WTC11 (cell line): Measurements from ENCODE around the gene NDUFB10. TPM values are rescaled to one million over a fixed set of nuclear protein-coding genes. Genes with fewer than 3 reads are reported as not detected.

Source experiments
- ATAC-seq: fragments of 200-7000 bp; cut with Tn5 transposase; 2 replicates; pipeline ENCODE4 v1.10.0; 2021; ENCODE audit warnings: mild to moderate bottlenecking, moderate library complexity
- CTCF ChIA-PET: fragments of 300-600 bp; sonication (Branson Sonifier 250); formaldehyde crosslinking; loops from one replicate; lab custom pipeline; 2021; ENCODE audit warnings: antibody characterized with exemption; lab: Charles Lee
- POLR2A ChIA-PET: fragments of 350-600 bp; sonication (Branson Sonifier 250); formaldehyde crosslinking; loops from one replicate; lab custom pipeline; 2021; ENCODE audit warnings: antibody characterized with exemption; lab: Charles Lee
- DNase-seq: peaks from one replicate; pipeline ENCODE4 v3.0.0; 2021; ENCODE audit warnings: low spot score
- H3K27ac Mint-ChIP-seq: 2 replicates; pipeline ENCODE4 v1.8.0; 2021; ENCODE audit warnings: mixed read lengths
- H3K27me3 Mint-ChIP-seq: 2 replicates; pipeline ENCODE4 v1.8.0; 2021; ENCODE audit warnings: low read depth, mild to moderate bottlenecking, moderate library complexity, mixed read lengths
- H3K36me3 Mint-ChIP-seq: 2 replicates; pipeline ENCODE4 v1.8.0; 2021; ENCODE audit warnings: mixed read lengths
- H3K4me1 Mint-ChIP-seq: 2 replicates; pipeline ENCODE4 v1.8.0; 2022; ENCODE audit warnings: mixed read lengths
- H3K4me3 Mint-ChIP-seq: 2 replicates; pipeline ENCODE4 v1.8.0; 2021; ENCODE audit warnings: mild to moderate bottlenecking, moderate library complexity, mixed read lengths
- H3K9me3 Mint-ChIP-seq: 2 replicates; pipeline ENCODE4 v1.8.0; 2021; ENCODE audit warnings: mixed read lengths
- CDX4 ChIP-seq: fragments of 250-450 bp; sonication (Bioruptor Pico); IDR thresholded peaks from 2 replicates; pipeline ENCODE4 v1.9.0; 2021; ENCODE audit warnings: moderate library complexity, mild to moderate bottlenecking, inconsistent platforms, borderline replicate concordance
- ELF4 ChIP-seq: sonication (generic); formaldehyde crosslinking; IDR thresholded peaks from 2 replicates; pipeline ENCODE4 v1.8.1; 2022; ENCODE audit warnings: low read depth, mild to moderate bottlenecking, moderate library complexity, missing genetic modification reagents
- ERG ChIP-seq: fragments of 250-450 bp; sonication (Bioruptor Pico); IDR thresholded peaks from 2 replicates; pipeline ENCODE4 v1.8.0; 2021; ENCODE audit warnings: mild to moderate bottlenecking
- FOXJ3 ChIP-seq: sonication (generic); formaldehyde crosslinking; IDR thresholded peaks from 2 replicates; pipeline ENCODE4 v1.9.0; 2021; ENCODE audit warnings: missing genetic modification reagents, mild to moderate bottlenecking, borderline replicate concordance
- JAZF1 ChIP-seq: fragments of 250-450 bp; sonication (Bioruptor Pico); IDR thresholded peaks from 2 replicates; pipeline ENCODE4 v1.9.0; 2021; ENCODE audit warnings: moderate library complexity, mild to moderate bottlenecking, inconsistent platforms
- JUN ChIP-seq: sonication (generic); formaldehyde crosslinking; IDR thresholded peaks from 2 replicates; pipeline ENCODE4 v1.8.0; 2023; ENCODE audit warnings: mild to moderate bottlenecking, missing genetic modification reagents
- MAX ChIP-seq: sonication (generic); formaldehyde crosslinking; IDR thresholded peaks from 2 replicates; pipeline ENCODE4 v1.8.0; 2022; ENCODE audit warnings: mild to moderate bottlenecking, missing genetic modification reagents
- MLX ChIP-seq: sonication (generic); formaldehyde crosslinking; IDR thresholded peaks from 2 replicates; pipeline ENCODE4 v1.8.1; 2023; ENCODE audit warnings: mild to moderate bottlenecking, missing genetic modification reagents, moderate library complexity
- MYBL2 ChIP-seq: sonication (generic); formaldehyde crosslinking; IDR thresholded peaks from 2 replicates; pipeline ENCODE4 v1.8.1; 2023; ENCODE audit warnings: mild to moderate bottlenecking, moderate library complexity, missing genetic modification reagents
- NFATC4 ChIP-seq: fragments of 250-450 bp; sonication (Bioruptor Pico); IDR thresholded peaks from 2 replicates; pipeline ENCODE4 v1.9.0; 2021; ENCODE audit warnings: mild to moderate bottlenecking
- NR3C1 ChIP-seq: sonication (generic); formaldehyde crosslinking; conservative IDR thresholded peaks from 2 replicates; pipeline ENCODE4 v1.8.1; 2023; ENCODE audit warnings: low read depth, mild to moderate bottlenecking, missing genetic modification reagents
- SP1 ChIP-seq: sonication (generic); formaldehyde crosslinking; conservative IDR thresholded peaks from 2 replicates; pipeline ENCODE4 v1.8.1; 2022; ENCODE audit warnings: missing genetic modification reagents
- TEAD1 ChIP-seq: sonication (generic); formaldehyde crosslinking; IDR thresholded peaks from 2 replicates; pipeline ENCODE4 v1.8.0; 2022; ENCODE audit warnings: mild to moderate bottlenecking, missing genetic modification reagents
- USF1 ChIP-seq: sonication (generic); formaldehyde crosslinking; IDR thresholded peaks from 2 replicates; pipeline ENCODE4 v1.8.0; 2022; ENCODE audit warnings: mild to moderate bottlenecking, missing genetic modification reagents
- USF2 ChIP-seq: sonication (generic); formaldehyde crosslinking; IDR thresholded peaks from 2 replicates; pipeline ENCODE4 v1.8.1; 2023; ENCODE audit warnings: mild to moderate bottlenecking, missing genetic modification reagents, moderate library complexity
- ZNF138 ChIP-seq: sonication (generic); formaldehyde crosslinking; conservative IDR thresholded peaks from 2 replicates; pipeline ENCODE4 v1.8.1; 2022; ENCODE audit warnings: mild to moderate bottlenecking, moderate library complexity, missing genetic modification reagents
- ZNF232 ChIP-seq: sonication (generic); formaldehyde crosslinking; IDR thresholded peaks from 2 replicates; pipeline ENCODE4 v1.8.0; 2022; ENCODE audit warnings: mild to moderate bottlenecking, missing genetic modification reagents
- ZNF423 ChIP-seq: fragments of 250-450 bp; sonication (Bioruptor Pico); IDR thresholded peaks from 2 replicates; pipeline ENCODE4 v2.1.2; 2022; ENCODE audit warnings: mild to moderate bottlenecking, moderate library complexity
- total RNA-seq: library from RNA; stranded (reverse); gene quantifications from 3 replicates; pipeline ENCODE4 v1.2.3, GENCODE V29; 2021
- TF ChIP-seq, protein P1 (sequence below): sonication (generic); formaldehyde crosslinking; conservative IDR thresholded peaks from 2 replicates; pipeline ENCODE4 v1.8.1; 2022; ENCODE audit warnings: mild to moderate bottlenecking, missing genetic modification reagents
- TF ChIP-seq, protein P2 (sequence below): sonication (generic); formaldehyde crosslinking; IDR thresholded peaks from 2 replicates; pipeline ENCODE4 v1.8.0; 2023; ENCODE audit warnings: missing genetic modification reagents
- TF ChIP-seq, protein P3 (sequence below): sonication (generic); formaldehyde crosslinking; conservative IDR thresholded peaks from 2 replicates; pipeline ENCODE4 v1.8.1; 2023; ENCODE audit warnings: mild to moderate bottlenecking, low read depth, missing genetic modification reagents, moderate library complexity
- TF ChIP-seq, protein P4 (sequence below): sonication (generic); formaldehyde crosslinking; IDR thresholded peaks from 2 replicates; pipeline ENCODE4 v1.8.1; 2022; ENCODE audit warnings: low read depth, missing genetic modification reagents, borderline replicate concordance
- TF ChIP-seq, protein P5 (sequence below): sonication (generic); formaldehyde crosslinking; IDR thresholded peaks from 2 replicates; pipeline ENCODE4 v1.8.1; 2023; ENCODE audit warnings: mild to moderate bottlenecking, missing genetic modification reagents

The NDUFB10 gene
- total RNA-seq, 1 experiment from 2014 or later = 228 TPM

- no peak for TF ChIP-seq USF1 (CRISPR knock-in tag)
- no peak for TF ChIP-seq FOXJ3 (CRISPR knock-in tag)
- TF ChIP-seq, protein P1, sequence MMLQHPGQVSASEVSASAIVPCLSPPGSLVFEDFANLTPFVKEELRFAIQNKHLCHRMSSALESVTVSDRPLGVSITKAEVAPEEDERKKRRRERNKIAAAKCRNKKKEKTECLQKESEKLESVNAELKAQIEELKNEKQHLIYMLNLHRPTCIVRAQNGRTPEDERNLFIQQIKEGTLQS (CRISPR knock-in tag) = no peak
- TF ChIP-seq MAX (CRISPR knock-in tag) = no peak
- TF ChIP-seq NR3C1 (CRISPR knock-in tag) = no peak
- no peak for TF ChIP-seq ZNF138 (CRISPR knock-in tag)
- TF ChIP-seq TEAD1 = no peak
- no peak for TF ChIP-seq JUN (CRISPR knock-in tag)
- no peak for TF ChIP-seq MLX
Measured at GRCh38 chr16:1991135-1991551, 31.8 kb downstream of the NDUFB10 start (continued).

DNA sequence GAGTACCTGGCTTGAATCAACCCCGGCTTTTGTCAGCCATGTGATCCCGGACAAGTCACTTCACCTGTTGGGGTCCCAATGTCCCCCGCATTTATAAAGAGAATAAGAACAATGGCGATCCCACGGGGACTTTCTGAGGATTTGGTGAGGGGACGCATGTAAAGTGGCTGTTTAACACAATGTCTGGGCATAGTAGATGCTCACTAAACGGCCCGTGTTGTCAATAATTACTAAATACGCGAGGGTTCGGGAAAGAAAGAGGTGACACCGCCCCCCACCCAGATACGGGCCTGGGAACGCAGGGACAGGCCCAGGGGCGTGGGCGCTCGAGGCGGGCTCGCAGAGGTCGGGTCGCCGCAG, 32.2 kb downstream of the NDUFB10 start:
- DNase-seq = no peak
- Mint-ChIP-seq H3K4me3 (peak overlapping the region; percentile 76), H3K27me3 (peaks cover 24% of the 10 kb centered on the region), H3K4me1 (peaks cover 17% of the 10 kb centered on the region), H3K9me3 (no peaks in the 10 kb centered on the region), H3K27ac (peak overlapping the region; percentile 48; the same call in 1 of the 2 replicates), H3K36me3 (peaks cover under 1% of the 10 kb centered on the region; the same call in 1 of the 2 replicates)
- ATAC-seq = no peak
- POLR2A ChIA-PET = interaction anchor here (0.7 to 1.7 kb wide), 6 partner anchors 13 to 164 kb away, joined by 3 to 13 read pairs (median 4); partner anchors contain the start of genes MSRB1, RPS2, TBL3 and TRAF7
- CTCF ChIA-PET = interaction anchor here (0.5 to 6.4 kb wide), 14 partner anchors 10 to 1208 kb away, joined by 3 to 59 read pairs (median 5); partner anchors contain the start of genes NTHL1 and TSC2
- no peak for TF ChIP-seq ELF4
- TF ChIP-seq ZNF138 (CRISPR knock-in tag) = no peak
- no peak for TF ChIP-seq JAZF1 (CRISPR knock-in tag)
- no peak for TF ChIP-seq NFATC4
- TF ChIP-seq, protein P2, sequence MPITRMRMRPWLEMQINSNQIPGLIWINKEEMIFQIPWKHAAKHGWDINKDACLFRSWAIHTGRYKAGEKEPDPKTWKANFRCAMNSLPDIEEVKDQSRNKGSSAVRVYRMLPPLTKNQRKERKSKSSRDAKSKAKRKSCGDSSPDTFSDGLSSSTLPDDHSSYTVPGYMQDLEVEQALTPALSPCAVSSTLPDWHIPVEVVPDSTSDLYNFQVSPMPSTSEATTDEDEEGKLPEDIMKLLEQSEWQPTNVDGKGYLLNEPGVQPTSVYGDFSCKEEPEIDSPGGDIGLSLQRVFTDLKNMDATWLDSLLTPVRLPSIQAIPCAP (CRISPR knock-in tag) = no peak
- TF ChIP-seq, protein P1 (CRISPR knock-in tag) = no peak
- TF ChIP-seq NR3C1 (CRISPR knock-in tag) = no peak
- no peak for TF ChIP-seq USF2 (CRISPR knock-in tag)
- no peak for TF ChIP-seq FOXJ3 (CRISPR knock-in tag)
- TF ChIP-seq, protein P3, sequence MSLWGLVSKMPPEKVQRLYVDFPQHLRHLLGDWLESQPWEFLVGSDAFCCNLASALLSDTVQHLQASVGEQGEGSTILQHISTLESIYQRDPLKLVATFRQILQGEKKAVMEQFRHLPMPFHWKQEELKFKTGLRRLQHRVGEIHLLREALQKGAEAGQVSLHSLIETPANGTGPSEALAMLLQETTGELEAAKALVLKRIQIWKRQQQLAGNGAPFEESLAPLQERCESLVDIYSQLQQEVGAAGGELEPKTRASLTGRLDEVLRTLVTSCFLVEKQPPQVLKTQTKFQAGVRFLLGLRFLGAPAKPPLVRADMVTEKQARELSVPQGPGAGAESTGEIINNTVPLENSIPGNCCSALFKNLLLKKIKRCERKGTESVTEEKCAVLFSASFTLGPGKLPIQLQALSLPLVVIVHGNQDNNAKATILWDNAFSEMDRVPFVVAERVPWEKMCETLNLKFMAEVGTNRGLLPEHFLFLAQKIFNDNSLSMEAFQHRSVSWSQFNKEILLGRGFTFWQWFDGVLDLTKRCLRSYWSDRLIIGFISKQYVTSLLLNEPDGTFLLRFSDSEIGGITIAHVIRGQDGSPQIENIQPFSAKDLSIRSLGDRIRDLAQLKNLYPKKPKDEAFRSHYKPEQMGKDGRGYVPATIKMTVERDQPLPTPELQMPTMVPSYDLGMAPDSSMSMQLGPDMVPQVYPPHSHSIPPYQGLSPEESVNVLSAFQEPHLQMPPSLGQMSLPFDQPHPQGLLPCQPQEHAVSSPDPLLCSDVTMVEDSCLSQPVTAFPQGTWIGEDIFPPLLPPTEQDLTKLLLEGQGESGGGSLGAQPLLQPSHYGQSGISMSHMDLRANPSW = no peak
- TF ChIP-seq SP1 = no peak
- TF ChIP-seq, protein P4, sequence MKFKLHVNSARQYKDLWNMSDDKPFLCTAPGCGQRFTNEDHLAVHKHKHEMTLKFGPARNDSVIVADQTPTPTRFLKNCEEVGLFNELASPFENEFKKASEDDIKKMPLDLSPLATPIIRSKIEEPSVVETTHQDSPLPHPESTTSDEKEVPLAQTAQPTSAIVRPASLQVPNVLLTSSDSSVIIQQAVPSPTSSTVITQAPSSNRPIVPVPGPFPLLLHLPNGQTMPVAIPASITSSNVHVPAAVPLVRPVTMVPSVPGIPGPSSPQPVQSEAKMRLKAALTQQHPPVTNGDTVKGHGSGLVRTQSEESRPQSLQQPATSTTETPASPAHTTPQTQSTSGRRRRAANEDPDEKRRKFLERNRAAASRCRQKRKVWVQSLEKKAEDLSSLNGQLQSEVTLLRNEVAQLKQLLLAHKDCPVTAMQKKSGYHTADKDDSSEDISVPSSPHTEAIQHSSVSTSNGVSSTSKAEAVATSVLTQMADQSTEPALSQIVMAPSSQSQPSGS (CRISPR knock-in tag) = no peak
- no peak for TF ChIP-seq MYBL2 (CRISPR knock-in tag)
- no peak for TF ChIP-seq ERG (CRISPR knock-in tag)
- no peak for TF ChIP-seq ZNF232 (CRISPR knock-in tag)
- TF ChIP-seq, protein P5, sequence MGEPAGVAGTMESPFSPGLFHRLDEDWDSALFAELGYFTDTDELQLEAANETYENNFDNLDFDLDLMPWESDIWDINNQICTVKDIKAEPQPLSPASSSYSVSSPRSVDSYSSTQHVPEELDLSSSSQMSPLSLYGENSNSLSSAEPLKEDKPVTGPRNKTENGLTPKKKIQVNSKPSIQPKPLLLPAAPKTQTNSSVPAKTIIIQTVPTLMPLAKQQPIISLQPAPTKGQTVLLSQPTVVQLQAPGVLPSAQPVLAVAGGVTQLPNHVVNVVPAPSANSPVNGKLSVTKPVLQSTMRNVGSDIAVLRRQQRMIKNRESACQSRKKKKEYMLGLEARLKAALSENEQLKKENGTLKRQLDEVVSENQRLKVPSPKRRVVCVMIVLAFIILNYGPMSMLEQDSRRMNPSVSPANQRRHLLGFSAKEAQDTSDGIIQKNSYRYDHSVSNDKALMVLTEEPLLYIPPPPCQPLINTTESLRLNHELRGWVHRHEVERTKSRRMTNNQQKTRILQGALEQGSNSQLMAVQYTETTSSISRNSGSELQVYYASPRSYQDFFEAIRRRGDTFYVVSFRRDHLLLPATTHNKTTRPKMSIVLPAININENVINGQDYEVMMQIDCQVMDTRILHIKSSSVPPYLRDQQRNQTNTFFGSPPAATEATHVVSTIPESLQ (CRISPR knock-in tag) = no peak
- TF ChIP-seq CDX4 (CRISPR knock-in tag) = no peak
- TF ChIP-seq ZNF423 = no peak
